Amygdala (tissue), 56 donors: ENCODE data around the gene TMIE.
A peak's percentile ranks its signal among the peaks of the same experiment; 100 is the strongest.

Experiments used
- DNase-seq, 56 donors: peaks; one replicate each; lab custom pipeline; 2025; lab: John Stamatoyannopoulos, UW

The TMIE gene

GRCh38 chr3:46668116-46668515, 33.1 kb upstream of the TMIE start:
- DNase-seq, result no peak

GRCh38 chr3:46668591-46668990, 32.6 kb upstream of the TMIE start:
- no peak for DNase-seq

- no peak for DNase-seq
Observed at GRCh38 chr3:46669191-46669999, 31.8 kb upstream of the TMIE start.

- no peak for DNase-seq
Observed at GRCh38 chr3:46670000-46670890, 30.9 kb upstream of the TMIE start.

- no peak for DNase-seq
Observed at GRCh38 chr3:46670891-46671427, 30.2 kb upstream of the TMIE start.

GRCh38 chr3:46671541-46672348, 29.4 kb upstream of the TMIE start:
- DNase-seq, result no peak

- DNase-seq, result no peak
Observed at GRCh38 chr3:46672349-46672695, 28.9 kb upstream of the TMIE start.

GRCh38 chr3:46673151-46674030, 27.8 kb upstream of the TMIE start:
- no peak for DNase-seq

- no peak for DNase-seq
Observed at GRCh38 chr3:46674031-46674845, 27.0 kb upstream of the TMIE start.

GRCh38 chr3:46675426-46675825, 25.8 kb upstream of the TMIE start:
- no peak for DNase-seq

GRCh38 chr3:46675843-46676567, 25.2 kb upstream of the TMIE start:
- peak in 16 of 56 donors; percentile 7 to 61 (median 33) for DNase-seq

GRCh38 chr3:46676601-46677410, 24.4 kb upstream of the TMIE start:
- no peak for DNase-seq

- DNase-seq, result no peak
Observed at GRCh38 chr3:46677411-46677726, 23.8 kb upstream of the TMIE start.

GRCh38 chr3:46678280-46678679, 22.9 kb upstream of the TMIE start:
- DNase-seq, result no peak

GRCh38 chr3:46679681-46680080, 21.5 kb upstream of the TMIE start:
- no peak for DNase-seq

GRCh38 chr3:46680298-46680826, 20.8 kb upstream of the TMIE start:
- DNase-seq, result no peak

GRCh38 chr3:46681387-46681786, 19.8 kb upstream of the TMIE start:
- no peak for DNase-seq
